Liver (tissue), 9 donors: ENCODE data around the gene SMIM1. TPM values are rescaled to one million over a fixed set of nuclear protein-coding genes. Genes with fewer than 3 reads are reported as not detected.
"Not testable (repeated sequence)": the region's sequence is repeated elsewhere in the genome, so short reads cannot be mapped to it uniquely, and the experiment has no call there.

Experiments used
- DNase-seq: peaks from one replicate; pipeline ENCODE4 v3.0.0-alpha.2; 2017; ENCODE audit warnings: low spot score
- H3K27ac ChIP-seq, 2 donors: one replicate each; pipeline ENCODE4 v1.7.0; 2013; ENCODE audit warnings: inconsistent platforms in 2 of 2, low read length in 2 of 2, control low read depth in 1 of 2, low read depth in 1 of 2, mild to moderate bottlenecking in 1 of 2
- H3K27me3 ChIP-seq, 4 donors: one replicate each; pipeline versions ENCODE4 v1.6.1 to v1.7.0; 2013; ENCODE audit warnings: low read length in 3 of 4, inconsistent platforms in 1 of 4, mild to moderate bottlenecking in 1 of 4, moderate library complexity in 1 of 4; ENCODE audit not compliant: control insufficient read depth in 4 of 4, insufficient read depth in 4 of 4
- H3K36me3 ChIP-seq, 4 donors: one replicate each; pipeline versions ENCODE4 v1.6.1 to v1.7.0; 2013; ENCODE audit warnings: low read length in 3 of 4, mild to moderate bottlenecking in 3 of 4, low read depth in 1 of 4, moderate library complexity in 1 of 4; ENCODE audit not compliant: control insufficient read depth in 4 of 4, insufficient read depth in 3 of 4
- H3K4me1 ChIP-seq, 4 donors: one replicate each; pipeline versions ENCODE4 v1.6.1 to v1.7.0; 2013; ENCODE audit warnings: low read length in 3 of 4, mild to moderate bottlenecking in 3 of 4, moderate library complexity in 1 of 4; ENCODE audit not compliant: control insufficient read depth in 4 of 4, insufficient read depth in 4 of 4
- H3K4me3 ChIP-seq, 3 donors: one replicate each; pipeline versions ENCODE4 v1.6.1 to v1.7.0; 2013; ENCODE audit warnings: low read length in 3 of 3, control low read depth in 1 of 3, low read depth in 1 of 3, mild to moderate bottlenecking in 1 of 3
- H3K9ac ChIP-seq, 2 donors: one replicate each; pipeline ENCODE4 v1.7.0; 2013; ENCODE audit warnings: low read length in 2 of 2, mild to moderate bottlenecking in 2 of 2, moderate library complexity in 2 of 2, control low read depth in 1 of 2, low read depth in 1 of 2
- H3K9me3 ChIP-seq, 4 donors: one replicate each; pipeline versions ENCODE4 v1.6.1 to v1.7.0; 2013; ENCODE audit warnings: low read length in 3 of 4; ENCODE audit not compliant: control insufficient read depth in 4 of 4
- CTCF ChIP-seq: fragments of 150-350 bp; IDR thresholded peaks from 2 replicates; pipeline ENCODE4 v1.5.1; 2017; ENCODE audit warnings: improper control_type of control experiment, low read depth, low read length; ENCODE audit not compliant: missing input control
- EGR1 ChIP-seq, 2 donors: IDR thresholded peaks; 2 replicates each; pipeline ENCODE4 v1.6.1; 2016 to 2018; ENCODE audit warnings: antibody characterized with exemption in 2 of 2, low read depth in 2 of 2
- FOXA1 ChIP-seq: IDR thresholded peaks from 2 replicates; pipeline ENCODE4 v1.6.1; 2016; ENCODE audit warnings: antibody characterized with exemption
- FOXA2 ChIP-seq: IDR thresholded peaks from 2 replicates; pipeline ENCODE4 v1.6.1; 2016; ENCODE audit warnings: antibody characterized with exemption
- GABPA ChIP-seq, 2 donors: IDR thresholded peaks in 1 of 2; conservative IDR thresholded peaks in 1 of 2; 2 replicates each; pipeline ENCODE4 v1.6.1; 2016; ENCODE audit warnings: antibody characterized with exemption in 2 of 2, mild to moderate bottlenecking in 1 of 2, moderate library complexity in 1 of 2
- HNF4A ChIP-seq, 2 donors: conservative IDR thresholded peaks; 2 replicates each; pipeline ENCODE4 v1.6.1; 2016; ENCODE audit warnings: antibody characterized with exemption in 2 of 2, mild to moderate bottlenecking in 2 of 2
- HNF4G ChIP-seq: IDR thresholded peaks from 2 replicates; pipeline ENCODE4 v1.6.1; 2016; ENCODE audit warnings: antibody characterized with exemption
- JUND ChIP-seq, 2 donors: IDR thresholded peaks; 2 replicates each; pipeline ENCODE4 v1.6.1; 2016; ENCODE audit warnings: antibody characterized with exemption in 2 of 2
- NR2F2 ChIP-seq: IDR thresholded peaks from 2 replicates; pipeline ENCODE4 v1.6.1; 2016; ENCODE audit warnings: antibody characterized with exemption
- RAD21 ChIP-seq, 2 donors: IDR thresholded peaks; 2 replicates each; pipeline ENCODE4 v1.6.1; 2016; ENCODE audit warnings: antibody characterized with exemption in 2 of 2, mild to moderate bottlenecking in 2 of 2
- SP1 ChIP-seq: IDR thresholded peaks from 2 replicates; pipeline ENCODE4 v1.6.1; 2018; ENCODE audit warnings: antibody characterized with exemption, mild to moderate bottlenecking
- TAF1 ChIP-seq: conservative IDR thresholded peaks from 2 replicates; pipeline ENCODE4 v1.6.1; 2016; ENCODE audit warnings: antibody characterized with exemption, mild to moderate bottlenecking
- YY1 ChIP-seq: IDR thresholded peaks from 2 replicates; pipeline ENCODE4 v1.6.1; 2016; ENCODE audit warnings: antibody characterized with exemption, mild to moderate bottlenecking
- ZBTB33 ChIP-seq: IDR thresholded peaks from 2 replicates; pipeline ENCODE4 v1.6.1; 2016; ENCODE audit warnings: antibody characterized with exemption
- WGBS: extraction: QIAGEN DNeasy Blood & Tissue Kit; methylation state at CpG from one replicate; pipeline ENCODE4 v1.1.7; 2013; 5-methylcytosine and 5-hydroxymethylcytosine counted together
- polyA plus RNA-seq, 2 donors: library from polyadenylated mRNA; stranded (reverse) in 1 of 2; unstranded in 1 of 2; fragments of 200-250 nt in 1 of 2; fragments of >200 nt in 1 of 2; fragmentation: Nextera tagmentation in 1 of 2; extraction: Ambion mirVana in 1 of 2; gene quantifications; one replicate each; pipeline versions ENCODE4 v1.2.1 to v1.2.3, GENCODE V29; 2013 to 2015
- total RNA-seq, 2 donors: library from RNA; depleted of rRNA; stranded (reverse); fragments of >200 nt; gene quantifications; one replicate each; pipeline ENCODE4 v1.2.3, GENCODE V29; 2014
- TF ChIP-seq, protein P1 (sequence below): IDR thresholded peaks from 2 replicates; pipeline ENCODE4 v1.6.1; 2016; ENCODE audit warnings: antibody characterized with exemption, mild to moderate bottlenecking
- TF ChIP-seq, protein P2 (sequence below): IDR thresholded peaks from 2 replicates; pipeline ENCODE4 v1.6.1; 2016; ENCODE audit warnings: antibody characterized with exemption
- donor health status: healthy.
- donor health status: healthy.
- donor health status: healthy.
- donor health status: healthy.
- donor health status: healthy.

SMIM1 gene
- total and polyA plus RNA-seq, 4 donors = 1.8 to 82.9 (median 10.3) TPM

GRCh38 chr1:3724416-3725030 is 48.0 kb upstream of the SMIM1 start:
- H3K4me3 ChIP-seq, H3K27ac ChIP-seq, H3K9ac ChIP-seq, H3K4me1 ChIP-seq, H3K36me3 ChIP-seq, H3K27me3 ChIP-seq, H3K9me3 ChIP-seq: not testable (repeated sequence)
- TF ChIP-seq CTCF (peak; percentile 89), RAD21 (IDR thresholded peaks at IDR 0.05) (peak; percentile 80 to 85)
- 42% methylated on average over 18 of the region's 18 CpGs for WGBS
- DNase-seq = peak; percentile 89

DNA sequence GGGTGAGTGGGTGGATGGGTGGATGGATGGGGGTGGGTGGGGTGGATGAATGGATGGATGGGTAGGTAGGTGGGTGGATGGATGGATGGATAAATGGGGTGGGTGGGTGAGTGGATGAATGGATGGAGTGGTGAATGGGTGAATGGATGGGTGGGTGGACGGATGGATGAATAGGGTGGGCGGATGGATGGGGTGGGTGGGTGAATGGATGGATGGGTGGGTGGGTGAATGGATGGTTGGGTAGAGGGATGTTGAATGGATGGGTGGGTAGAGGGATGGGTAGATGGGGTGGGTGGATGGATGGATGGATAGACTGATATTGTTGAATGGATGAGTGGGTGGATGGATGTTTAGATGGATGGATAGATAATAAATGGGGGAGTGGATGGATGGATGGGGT is 47.2 kb upstream of the SMIM1 start:
- Histone ChIP-seq H3K4me1 (no peaks in the 10 kb centered on the region), H3K9me3 (no peaks in the 10 kb centered on the region), H3K9ac (no peak overlapping the region), H3K27ac (no peak overlapping the region), H3K4me3 (no peak overlapping the region), H3K27me3 (no peaks in the 10 kb centered on the region), H3K36me3 (no peaks in the 10 kb centered on the region)
- WGBS = 98% methylated on average over 2 of the region's 2 CpGs
- no peak for DNase-seq
- no peak for TF ChIP-seq RAD21 (IDR thresholded peaks at IDR 0.05)
- TF ChIP-seq, protein P1, sequence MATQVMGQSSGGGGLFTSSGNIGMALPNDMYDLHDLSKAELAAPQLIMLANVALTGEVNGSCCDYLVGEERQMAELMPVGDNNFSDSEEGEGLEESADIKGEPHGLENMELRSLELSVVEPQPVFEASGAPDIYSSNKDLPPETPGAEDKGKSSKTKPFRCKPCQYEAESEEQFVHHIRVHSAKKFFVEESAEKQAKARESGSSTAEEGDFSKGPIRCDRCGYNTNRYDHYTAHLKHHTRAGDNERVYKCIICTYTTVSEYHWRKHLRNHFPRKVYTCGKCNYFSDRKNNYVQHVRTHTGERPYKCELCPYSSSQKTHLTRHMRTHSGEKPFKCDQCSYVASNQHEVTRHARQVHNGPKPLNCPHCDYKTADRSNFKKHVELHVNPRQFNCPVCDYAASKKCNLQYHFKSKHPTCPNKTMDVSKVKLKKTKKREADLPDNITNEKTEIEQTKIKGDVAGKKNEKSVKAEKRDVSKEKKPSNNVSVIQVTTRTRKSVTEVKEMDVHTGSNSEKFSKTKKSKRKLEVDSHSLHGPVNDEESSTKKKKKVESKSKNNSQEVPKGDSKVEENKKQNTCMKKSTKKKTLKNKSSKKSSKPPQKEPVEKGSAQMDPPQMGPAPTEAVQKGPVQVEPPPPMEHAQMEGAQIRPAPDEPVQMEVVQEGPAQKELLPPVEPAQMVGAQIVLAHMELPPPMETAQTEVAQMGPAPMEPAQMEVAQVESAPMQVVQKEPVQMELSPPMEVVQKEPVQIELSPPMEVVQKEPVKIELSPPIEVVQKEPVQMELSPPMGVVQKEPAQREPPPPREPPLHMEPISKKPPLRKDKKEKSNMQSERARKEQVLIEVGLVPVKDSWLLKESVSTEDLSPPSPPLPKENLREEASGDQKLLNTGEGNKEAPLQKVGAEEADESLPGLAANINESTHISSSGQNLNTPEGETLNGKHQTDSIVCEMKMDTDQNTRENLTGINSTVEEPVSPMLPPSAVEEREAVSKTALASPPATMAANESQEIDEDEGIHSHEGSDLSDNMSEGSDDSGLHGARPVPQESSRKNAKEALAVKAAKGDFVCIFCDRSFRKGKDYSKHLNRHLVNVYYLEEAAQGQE = no peak
- TF ChIP-seq FOXA2 = no peak
- no peak for TF ChIP-seq HNF4A (conservative IDR thresholded peaks at IDR 0.05)
- TF ChIP-seq ZBTB33 = no peak
- no peak for TF ChIP-seq EGR1 (IDR thresholded peaks at IDR 0.05; ENCODE audit: low read depth in 2 of 2)
- TF ChIP-seq NR2F2 = no peak
- TF ChIP-seq TAF1 = no peak
- no peak for TF ChIP-seq CTCF
- no peak for TF ChIP-seq JUND (IDR thresholded peaks at IDR 0.05)
- TF ChIP-seq HNF4G = no peak
- TF ChIP-seq SP1 = no peak
- TF ChIP-seq, protein P2, sequence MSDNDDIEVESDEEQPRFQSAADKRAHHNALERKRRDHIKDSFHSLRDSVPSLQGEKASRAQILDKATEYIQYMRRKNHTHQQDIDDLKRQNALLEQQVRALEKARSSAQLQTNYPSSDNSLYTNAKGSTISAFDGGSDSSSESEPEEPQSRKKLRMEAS = no peak
- TF ChIP-seq GABPA (IDR thresholded peaks at IDR 0.05 in 1 of 2, conservative IDR thresholded peaks at IDR 0.05 in 1 of 2) = no peak
- no peak for TF ChIP-seq YY1
- TF ChIP-seq FOXA1 = no peak
